ENCODE measurements around the gene ARHGAP15.

- TF ChIP-seq CTCF (conservative IDR thresholded peaks at IDR 0.05; ENCODE audit: low read length) (no peak), EZH2phosphoT487 (IDR thresholded peaks at IDR 0.05; ENCODE audit: borderline replicate concordance, low read depth, low read length) (no peak)
Observed at GRCh38 chr2:143692967-143693366, 563.7 kb downstream of the ARHGAP15 start.

Data from OCI-LY7 (cell line).